ENCODE measurements around the gene PELI2.

PELI2 gene

GRCh38 chr14:56262530-56262929 lies 144.3 kb downstream of the PELI2 start:
- DNase-seq, result no peak

GRCh38 chr14:56268039-56268438 lies 149.8 kb downstream of the PELI2 start:
- DNase-seq, result no peak

GRCh38 chr14:56268673-56269072 lies 150.5 kb downstream of the PELI2 start:
- no peak for DNase-seq

GRCh38 chr14:56270921-56271320 lies 152.7 kb downstream of the PELI2 start:
- no peak for DNase-seq

- DNase-seq, result no peak
Observed at GRCh38 chr14:56271970-56272369, 153.8 kb downstream of the PELI2 start.

GRCh38 chr14:56273155-56273554 lies 154.9 kb downstream of the PELI2 start:
- no peak for DNase-seq

- DNase-seq, result no peak
Observed at GRCh38 chr14:56273951-56274350, 155.7 kb downstream of the PELI2 start.

GRCh38 chr14:56274556-56274955 lies 156.3 kb downstream of the PELI2 start:
- no peak for DNase-seq

GRCh38 chr14:56276108-56276507 lies 157.9 kb downstream of the PELI2 start:
- no peak for DNase-seq

- no peak for DNase-seq
Observed at GRCh38 chr14:56278383-56278782, 160.2 kb downstream of the PELI2 start.

- no peak for DNase-seq
Observed at GRCh38 chr14:56280843-56281242, 162.6 kb downstream of the PELI2 start.

GRCh38 chr14:56282179-56282578 lies 164.0 kb downstream of the PELI2 start:
- no peak for DNase-seq

- DNase-seq, result no peak
Observed at GRCh38 chr14:56284641-56285040, 166.4 kb downstream of the PELI2 start.

- no peak for DNase-seq
Observed at GRCh38 chr14:56289155-56289554, 170.9 kb downstream of the PELI2 start.

- DNase-seq, result no peak
Observed at GRCh38 chr14:56290195-56290594, 172.0 kb downstream of the PELI2 start.

GRCh38 chr14:56292970-56293369 lies 174.8 kb downstream of the PELI2 start:
- peak; percentile 8 for DNase-seq

GRCh38 chr14:56293506-56293905 lies 175.3 kb downstream of the PELI2 start:
- DNase-seq, result no peak

- DNase-seq, result peak; percentile 25
Observed at GRCh38 chr14:56294128-56294527, 175.9 kb downstream of the PELI2 start.

GRCh38 chr14:56295743-56296142 lies 177.5 kb downstream of the PELI2 start:
- no peak for DNase-seq

- DNase-seq, result no peak
Observed at GRCh38 chr14:56297449-56297848, 179.2 kb downstream of the PELI2 start.

- no peak for DNase-seq
Observed at GRCh38 chr14:56299306-56299984, 181.2 kb downstream of the PELI2 start.

GRCh38 chr14:56300495-56300894 lies 182.3 kb downstream of the PELI2 start:
- DNase-seq, result no peak

GRCh38 chr14:56304456-56304855 lies 186.2 kb downstream of the PELI2 start:
- no peak for DNase-seq

- DNase-seq, result no peak
Observed at GRCh38 chr14:56309198-56309597, 191.0 kb downstream of the PELI2 start.

GRCh38 chr14:56310643-56311042 lies 192.4 kb downstream of the PELI2 start:
- no peak for DNase-seq
